AG09309 (cell line): ENCODE results near the gene FOXI1.

Source experiments
- DNase-seq: peaks from one replicate; pipeline ENCODE4 v3.0.0-alpha.2; 2010; ENCODE audit warnings: low read depth
- H3K4me3 ChIP-seq: 2 replicates; pipeline ENCODE4 v1.5.1; 2011; ENCODE audit warnings: mild to moderate bottlenecking, low read depth, low read length, moderate library complexity; ENCODE audit not compliant: control insufficient read depth
- TF ChIP-seq, protein P1 (sequence below): IDR thresholded peaks from 2 replicates; pipeline ENCODE4 v1.5.1; 2011; ENCODE audit warnings: mild to moderate bottlenecking, low read depth, low read length, inconsistent platforms; ENCODE audit not compliant: insufficient read depth, control insufficient read depth; ENCODE audit errors: missing control alignments

Gene FOXI1

DNA sequence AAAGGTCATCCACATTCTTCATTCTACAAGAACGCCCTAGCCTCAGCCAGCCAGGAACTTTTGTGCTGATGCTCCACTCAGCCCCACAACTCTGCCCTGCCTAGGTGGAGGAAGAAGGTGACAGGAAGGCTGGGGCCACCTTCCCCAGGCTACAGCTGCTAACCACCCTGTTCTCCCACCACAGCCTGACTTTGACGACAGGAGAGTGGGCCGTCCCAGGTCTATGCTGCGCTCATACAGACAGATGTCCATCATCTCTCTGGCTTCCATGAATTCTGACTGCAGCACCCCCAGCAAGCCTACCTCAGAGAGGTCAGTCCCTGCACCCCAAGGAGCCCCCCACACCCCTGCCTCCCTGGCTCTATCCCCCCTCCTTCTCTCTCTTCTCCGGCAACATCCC, 28.2 kb upstream of the FOXI1 start:
- TF ChIP-seq, protein P1, sequence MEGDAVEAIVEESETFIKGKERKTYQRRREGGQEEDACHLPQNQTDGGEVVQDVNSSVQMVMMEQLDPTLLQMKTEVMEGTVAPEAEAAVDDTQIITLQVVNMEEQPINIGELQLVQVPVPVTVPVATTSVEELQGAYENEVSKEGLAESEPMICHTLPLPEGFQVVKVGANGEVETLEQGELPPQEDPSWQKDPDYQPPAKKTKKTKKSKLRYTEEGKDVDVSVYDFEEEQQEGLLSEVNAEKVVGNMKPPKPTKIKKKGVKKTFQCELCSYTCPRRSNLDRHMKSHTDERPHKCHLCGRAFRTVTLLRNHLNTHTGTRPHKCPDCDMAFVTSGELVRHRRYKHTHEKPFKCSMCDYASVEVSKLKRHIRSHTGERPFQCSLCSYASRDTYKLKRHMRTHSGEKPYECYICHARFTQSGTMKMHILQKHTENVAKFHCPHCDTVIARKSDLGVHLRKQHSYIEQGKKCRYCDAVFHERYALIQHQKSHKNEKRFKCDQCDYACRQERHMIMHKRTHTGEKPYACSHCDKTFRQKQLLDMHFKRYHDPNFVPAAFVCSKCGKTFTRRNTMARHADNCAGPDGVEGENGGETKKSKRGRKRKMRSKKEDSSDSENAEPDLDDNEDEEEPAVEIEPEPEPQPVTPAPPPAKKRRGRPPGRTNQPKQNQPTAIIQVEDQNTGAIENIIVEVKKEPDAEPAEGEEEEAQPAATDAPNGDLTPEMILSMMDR: no peak
- no peak overlapping the region for H3K4me3 ChIP-seq

GRCh38 chr5:170078458-170078857, 27.2 kb upstream of the FOXI1 start:
- DNase-seq: no peak
- TF ChIP-seq, protein P1: no peak
- H3K4me3 ChIP-seq: no peak overlapping the region

More for the DNA sequence above, 28.2 kb upstream of the FOXI1 start:
- DNase-seq: no peak

GRCh38 chr5:170078931-170079330, 26.8 kb upstream of the FOXI1 start:
- TF ChIP-seq, protein P1: no peak
- H3K4me3 ChIP-seq: no peak overlapping the region
- DNase-seq: no peak

DNA sequence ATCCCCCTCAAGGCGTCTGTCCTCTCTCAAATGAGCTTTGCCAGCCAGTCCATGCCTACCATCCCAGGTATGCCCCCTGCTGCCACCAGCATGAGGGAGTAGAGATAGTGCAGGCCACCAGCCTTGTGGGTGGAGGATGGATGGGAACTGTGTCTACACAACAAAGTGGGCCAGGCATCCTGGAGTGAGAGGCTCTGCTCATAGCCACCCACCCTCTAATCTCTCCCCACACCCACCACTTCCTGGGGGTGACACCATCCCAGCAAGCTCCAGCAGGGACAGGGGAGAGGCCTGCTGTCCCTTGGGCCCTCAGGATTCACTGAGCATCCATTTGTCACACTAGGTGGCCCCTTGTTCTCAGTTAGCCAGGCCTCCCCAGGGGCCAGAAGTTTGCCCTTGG, 25.5 kb upstream of the FOXI1 start:
- H3K4me3 ChIP-seq: no peak overlapping the region
- TF ChIP-seq, protein P1: no peak
- DNase-seq: no peak

GRCh38 chr5:170080786-170081445, 24.8 kb upstream of the FOXI1 start:
- TF ChIP-seq, protein P1: no peak
- no peak overlapping the region for H3K4me3 ChIP-seq
- no peak for DNase-seq

- DNase-seq: no peak
- TF ChIP-seq, protein P1: no peak
- H3K4me3 ChIP-seq: no peak overlapping the region
These were observed 24.1 kb upstream of the FOXI1 start for GRCh38 chr5:170081616-170082015.

DNA sequence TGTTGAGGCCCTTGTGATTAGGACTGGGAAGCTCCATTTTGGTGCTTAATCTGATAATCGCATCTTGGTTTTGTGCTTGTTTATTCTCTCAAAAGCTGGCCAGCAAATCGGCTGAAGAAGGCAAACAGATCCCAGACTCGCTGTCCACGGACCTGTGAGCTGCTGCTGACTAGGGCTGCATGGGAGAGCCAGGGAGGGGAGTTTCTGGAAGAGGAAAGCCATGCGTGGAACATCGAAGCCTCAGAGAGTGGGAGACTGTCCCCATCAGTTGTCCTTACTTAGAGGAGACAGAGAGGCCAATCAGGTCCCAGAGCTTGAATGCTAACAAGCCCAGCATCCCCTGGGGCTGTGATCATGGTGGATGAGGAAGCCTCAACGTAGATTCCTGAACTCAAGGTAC, 23.0 kb upstream of the FOXI1 start:
- TF ChIP-seq, protein P1: no peak
- H3K4me3 ChIP-seq: no peak overlapping the region
- no peak for DNase-seq
